H1 (cell line): ENCODE measurements around the gene GTPBP1. TPM values are rescaled to one million over a fixed set of nuclear protein-coding genes. Genes with fewer than 3 reads are reported as not detected.

Experiments used
- CTCF ChIA-PET: fragments of 300-600 bp; sonication (Branson Sonifier 250); formaldehyde crosslinking; loops from one replicate; lab custom pipeline; 2021; ENCODE audit not compliant: partially characterized antibody; lab: Charles Lee
- POLR2A ChIA-PET: fragments of 300-600 bp; sonication (Branson Sonifier 250); formaldehyde crosslinking; loops from one replicate; lab custom pipeline; 2021; ENCODE audit warnings: inconsistent platforms; ENCODE audit not compliant: partially characterized antibody; lab: Charles Lee
- DNase-seq, 2 experiments: peaks; one replicate each; pipeline versions ENCODE4 v3.0.0 to v3.0.0-alpha.2; 2010 to 2022; ENCODE audit warnings: low spot score in 2 of 2, low read depth in 1 of 2, mixed read lengths in 1 of 2
- FAIRE-seq: peaks from 2 replicates; lab custom pipeline; 2011; peaks lifted over from hg19 to GRCh38; lab: Jason Lieb, UNC
- H2AFZ ChIP-seq: 2 replicates; pipeline ENCODE4 v1.8.1; 2012; ENCODE audit warnings: low read length, inconsistent platforms
- H2AK5ac ChIP-seq: 2 replicates; pipeline ENCODE4 v1.6.1; 2013; ENCODE audit warnings: low read depth, low read length
- H2BK120ac ChIP-seq: replicated peaks from 2 replicates; pipeline ENCODE3; 2013; ENCODE audit warnings: low read depth, low read length, inconsistent platforms
- H2BK12ac ChIP-seq: 2 replicates; pipeline ENCODE4 v1.6.1; 2013; ENCODE audit warnings: low read depth, low read length
- H2BK15ac ChIP-seq: 2 replicates; pipeline ENCODE4 v1.6.1; 2013; ENCODE audit warnings: low read length
- H2BK20ac ChIP-seq: 2 replicates; pipeline ENCODE4 v1.6.1; 2013; ENCODE audit warnings: low read length
- H2BK5ac ChIP-seq: 2 replicates; pipeline ENCODE4 v1.6.1; 2013; ENCODE audit warnings: low read depth, low read length
- H3K14ac ChIP-seq: 2 replicates; pipeline ENCODE4 v1.6.1; 2013; ENCODE audit warnings: inconsistent platforms; ENCODE audit not compliant: insufficient read length
- H3K18ac ChIP-seq: 2 replicates; pipeline ENCODE4 v1.6.1; 2013; ENCODE audit warnings: low read length; ENCODE audit errors: extremely low read depth
- H3K23ac ChIP-seq: 2 replicates; pipeline ENCODE4 v1.6.1; 2013; ENCODE audit warnings: inconsistent platforms; ENCODE audit not compliant: insufficient read length
- H3K23me2 ChIP-seq: 2 replicates; pipeline ENCODE4 v1.6.1; 2013; ENCODE audit warnings: low read depth, low read length
- H3K27ac ChIP-seq: 2 replicates; pipeline ENCODE4 v1.6.1; 2011; ENCODE audit warnings: low read depth, low read length, inconsistent platforms
- H3K27me3 ChIP-seq, 4 experiments: replicated peaks in 1 of 4; 1 replicate in 1 of 4; 2 replicates in 3 of 4; pipeline versions ENCODE4 v1.6.1 to v1.8.1; 2011 to 2013; ENCODE audit warnings: low read length in 3 of 4, mild to moderate bottlenecking in 3 of 4, inconsistent platforms in 2 of 4, mixed read lengths in 2 of 4, moderate library complexity in 1 of 4; ENCODE audit not compliant: control insufficient read depth in 3 of 4, insufficient read depth in 3 of 4; ENCODE audit errors: extremely low read depth in 1 of 4
- H3K36me3 ChIP-seq, 4 experiments: 2 replicates each; pipeline versions ENCODE4 v1.6.1 to v1.8.1; 2011 to 2013; ENCODE audit warnings: mild to moderate bottlenecking in 4 of 4, low read length in 3 of 4, moderate library complexity in 2 of 4, control low read depth in 1 of 4, inconsistent platforms in 1 of 4; ENCODE audit not compliant: insufficient read depth in 4 of 4, control insufficient read depth in 2 of 4
- H3K4ac ChIP-seq: replicated peaks from 2 replicates; pipeline ENCODE3; 2013; ENCODE audit warnings: low read length, low read depth, mixed read lengths, inconsistent platforms; ENCODE audit not compliant: insufficient read length
- H3K4me1 ChIP-seq, 4 experiments: replicated peaks in 1 of 4; 1 replicate in 1 of 4; 2 replicates in 3 of 4; pipeline versions ENCODE4 v1.6.1 to v1.8.1; 2011 to 2013; ENCODE audit warnings: low read length in 3 of 4, inconsistent platforms in 2 of 4, mixed read lengths in 1 of 4; ENCODE audit not compliant: insufficient read depth in 4 of 4, control insufficient read depth in 3 of 4
- H3K4me2 ChIP-seq, 2 experiments: 2 replicates each; pipeline versions ENCODE4 v1.6.1 to v1.8.1; 2011 to 2013; ENCODE audit warnings: low read depth in 2 of 2, low read length in 2 of 2, control low read depth in 1 of 2, inconsistent platforms in 1 of 2, mild to moderate bottlenecking in 1 of 2; ENCODE audit not compliant: insufficient read depth in 1 of 2
- H3K4me3 ChIP-seq, 4 experiments: fragments of 200-600, 300-600 bp in 1 of 4; sonication (generic), shearing (Covaris generic), sonication (Bioruptor Twin) in 1 of 4; 2 replicates each; pipeline versions ENCODE4 v1.5.1 to v1.8.1; 2011 to 2016; ENCODE audit warnings: low read length in 4 of 4, low read depth in 3 of 4, control low read depth in 2 of 4, inconsistent platforms in 2 of 4, mild to moderate bottlenecking in 2 of 4, mixed read lengths in 1 of 4, moderate library complexity in 1 of 4; ENCODE audit not compliant: insufficient read depth in 2 of 4; ENCODE audit errors: extremely low read depth in 1 of 4
- H3K56ac ChIP-seq: replicated peaks from 2 replicates; pipeline ENCODE3; 2013; ENCODE audit warnings: low read depth, mild to moderate bottlenecking, mixed read lengths, low read length, inconsistent platforms; ENCODE audit not compliant: insufficient read length
- H3K79me1 ChIP-seq: 2 replicates; pipeline ENCODE4 v1.6.1; 2013; ENCODE audit warnings: low read depth, low read length, control low read depth
- H3K79me2 ChIP-seq, 2 experiments: 2 replicates each; pipeline versions ENCODE4 v1.6.1 to v1.8.1; 2012 to 2013; ENCODE audit warnings: low read length in 2 of 2, mild to moderate bottlenecking in 2 of 2, inconsistent platforms in 1 of 2; ENCODE audit not compliant: insufficient read depth in 2 of 2, control insufficient read depth in 1 of 2
- H3K9ac ChIP-seq, 4 experiments: replicated peaks in 1 of 4; 1 replicate in 1 of 4; 2 replicates in 3 of 4; pipeline versions ENCODE4 v1.6.1 to v1.8.1; 2011 to 2013; ENCODE audit warnings: low read depth in 3 of 4, low read length in 3 of 4, control low read depth in 2 of 4, mild to moderate bottlenecking in 2 of 4, moderate library complexity in 2 of 4, inconsistent platforms in 1 of 4; ENCODE audit errors: extremely low read depth in 1 of 4
- H3K9me3 ChIP-seq, 2 experiments: 2 replicates each; pipeline versions ENCODE4 v1.6.1 to v1.8.1; 2012 to 2013; ENCODE audit warnings: mild to moderate bottlenecking in 2 of 2, moderate library complexity in 2 of 2, control low read depth in 1 of 2, inconsistent platforms in 1 of 2, low read depth in 1 of 2, low read length in 1 of 2, mixed read lengths in 1 of 2; ENCODE audit not compliant: insufficient read depth in 2 of 2
- H4K20me1 ChIP-seq, 2 experiments: replicated peaks in 1 of 2; 2 replicates each; pipeline versions ENCODE3 to v1.8.1; 2011 to 2013; ENCODE audit warnings: inconsistent platforms in 2 of 2, low read length in 2 of 2, mild to moderate bottlenecking in 1 of 2; ENCODE audit not compliant: insufficient read depth in 2 of 2, control insufficient read depth in 1 of 2
- H4K5ac ChIP-seq: 2 replicates; pipeline ENCODE4 v1.6.1; 2013; ENCODE audit warnings: low read length, low read depth, mixed read lengths, inconsistent platforms; ENCODE audit not compliant: insufficient read length
- H4K8ac ChIP-seq: 2 replicates; pipeline ENCODE4 v1.8.0; 2013; ENCODE audit warnings: mild to moderate bottlenecking, moderate library complexity, low read length, inconsistent platforms; ENCODE audit not compliant: insufficient read depth; ENCODE audit errors: extremely low read depth
- H4K91ac ChIP-seq: replicated peaks from 2 replicates; pipeline ENCODE3; 2013; ENCODE audit warnings: low read length, mixed read lengths, inconsistent platforms; ENCODE audit not compliant: insufficient read length
- CHD2 ChIP-seq: IDR thresholded peaks from 2 replicates; pipeline ENCODE4 v1.6.1; 2012; ENCODE audit warnings: low read length, improper control_type of control experiment
- CTBP2 ChIP-seq: IDR thresholded peaks from 2 replicates; pipeline ENCODE4 v1.7.0; 2011; ENCODE audit warnings: borderline replicate concordance, mild to moderate bottlenecking, moderate library complexity, mixed read lengths, low read length; ENCODE audit not compliant: insufficient read depth, insufficient read length
- GABPA ChIP-seq: IDR thresholded peaks from 2 replicates; pipeline ENCODE4 v1.6.1; 2011; ENCODE audit warnings: mild to moderate bottlenecking, low read length, moderate library complexity, borderline replicate concordance; ENCODE audit not compliant: insufficient read depth
- KDM1A ChIP-seq: fragments of 200-600, 300-600 bp; sonication (generic); IDR thresholded peaks from 2 replicates; pipeline ENCODE4 v1.7.1; 2016; ENCODE audit warnings: mild to moderate bottlenecking, low read length, borderline replicate concordance
- SIRT6 ChIP-seq: IDR thresholded peaks from one replicate; pipeline ENCODE4 v1.7.1; 2012; ENCODE audit warnings: low read length, inconsistent platforms
- USF2 ChIP-seq: IDR thresholded peaks from 2 replicates; pipeline ENCODE4 v1.6.1; 2011; ENCODE audit warnings: low read length, improper control_type of control experiment
- WGBS, 2 experiments: shearing (Covaris generic) in 1 of 2; methylation state at CpG; one replicate each; pipeline versions ENCODE4 v1.1.6 to v1.1.7; 2013 to 2015; ENCODE audit warnings: low lambda C conversion rate in 2 of 2, mixed read lengths in 2 of 2, inconsistent platforms in 1 of 2, low coverage in 1 of 2, missing lambda C conversion rate in 1 of 2; ENCODE audit not compliant: insufficient replicate concordance in 2 of 2, insufficient coverage in 1 of 2, insufficient read length in 1 of 2; ENCODE audit errors: extremely low coverage in 1 of 2, missing lambda C conversion rate in 1 of 2; 5-methylcytosine and 5-hydroxymethylcytosine counted together
- polyA plus RNA-seq, 7 experiments: library from polyadenylated mRNA; depleted of rRNA in 3 of 7; stranded (reverse) in 5 of 7; unstranded in 2 of 7; fragments of >200 nt in 5 of 7; fragments of 200-250 nt in 2 of 7; gene quantifications; 1 replicate in 5 of 7; 2 replicates in 1 of 7; 4 replicates in 1 of 7; pipeline versions ENCODE4 v1.2.1 to v1.2.3, GENCODE V29; 2011 to 2013; ENCODE audit warnings: missing spikeins in 2 of 7, mixed read lengths in 2 of 7
- total RNA-seq: library from RNA; stranded (reverse); fragmentation: NEBNext Ultra II Directional; extraction: Animal tissue kit (Norgen Biotek cat#: 25700); gene quantifications from 2 replicates; pipeline ENCODE4 v1.2.1, GENCODE V29; 2021

GTPBP1 gene
- total and polyA plus RNA-seq, 2 of the 8 experiments (the other 6 are each of a cell fraction or from before 2014, with no cell fraction given): 53.1 to 91.8 TPM

- Histone ChIP-seq H3K18ac (no peak overlapping the region), H2AK5ac (no peak overlapping the region), H2BK12ac (no peak overlapping the region), H3K79me1 (no peaks in the 10 kb centered on the region), H3K14ac (no peak overlapping the region), H3K79me2 (no peaks in the 10 kb centered on the region), H3K4me2 (no peak overlapping the region), H3K23ac (no peak overlapping the region), H2AFZ (no peak overlapping the region), H3K9me3 (no peaks in the 10 kb centered on the region), H3K4me1 (no peaks in the 10 kb centered on the region), H3K4ac (no peak overlapping the region), H3K9ac (no peak overlapping the region), H4K20me1 (peaks cover 0 to 7% of the 10 kb centered on the region in 2 experiments), H3K27me3 (no peaks in the 10 kb centered on the region), H3K23me2 (no peaks in the 10 kb centered on the region), H2BK15ac (no peak overlapping the region), H3K27ac (no peak overlapping the region), H2BK5ac (no peak overlapping the region), H2BK120ac (no peak overlapping the region), H3K36me3 (peaks cover 1 to 12% (median 8%) of the 10 kb centered on the region in 4 experiments; a peak in 3 of 8 replicates), H3K56ac (no peak overlapping the region), H4K5ac (no peak overlapping the region), H4K8ac (no peak overlapping the region; the same call in 1 of the 2 replicates), H3K4me3 (no peak overlapping the region), H4K91ac (no peak overlapping the region), H2BK20ac (no peak overlapping the region)
- DNase-seq (no peak), FAIRE-seq (no peak)
- CTCF ChIA-PET: interaction anchor here (0.8 to 11.1 kb wide), 4 partner anchors 9 to 130 kb away, joined by 3 to 116 read pairs (median 62); no protein-coding TSS in a partner anchor
- TF ChIP-seq SIRT6: no peak
- TF ChIP-seq KDM1A: no peak
- TF ChIP-seq USF2: no peak
- no peak for TF ChIP-seq GABPA
- no peak for TF ChIP-seq CTBP2
- no peak for TF ChIP-seq CHD2
- WGBS, 2 experiments: 93% methylated on average over 20 of the region's 20 CpGs; no CpG with 5 or more reads in 1 of the 2 experiments
- POLR2A ChIA-PET: interaction anchor here (1.1 to 13.2 kb wide), 5 partner anchors 10 to 49 kb away, joined by 3 to 112 read pairs (median 7); no protein-coding TSS in a partner anchor
These were observed 33.7 kb downstream of the GTPBP1 start for GRCh38 chr22:38739300-38740055.
